Effector memory CD4-positive, alpha-beta T cell (primary cell): Measurements from ENCODE around the gene NCOR1.
"Not testable (repeated sequence)": the region's sequence is repeated elsewhere in the genome, so short reads cannot be mapped to it uniquely, and the experiment has no call there.

ENCODE experiments used
- DNase-seq, 3 donors: peaks; one replicate each; pipeline ENCODE4 v3.0.0-alpha.2; 2020
- H3K27ac ChIP-seq: 2 replicates; pipeline ENCODE4 v1.7.0; 2013; ENCODE audit warnings: mild to moderate bottlenecking, low read length, moderate library complexity; ENCODE audit not compliant: insufficient read depth, poor library complexity, severe bottlenecking
- H3K27me3 ChIP-seq: replicated peaks from 2 replicates; pipeline ENCODE4 v1.7.0; 2013; ENCODE audit warnings: mild to moderate bottlenecking, low read length; ENCODE audit not compliant: insufficient read depth, control insufficient read depth, poor library complexity, severe bottlenecking
- H3K36me3 ChIP-seq: 2 replicates; pipeline ENCODE4 v1.7.0; 2013; ENCODE audit warnings: mild to moderate bottlenecking, low read length, moderate library complexity; ENCODE audit not compliant: control insufficient read depth, insufficient read depth
- H3K4me1 ChIP-seq: 2 replicates; pipeline ENCODE4 v1.7.0; 2013; ENCODE audit warnings: low read length, mild to moderate bottlenecking; ENCODE audit not compliant: control insufficient read depth, insufficient read depth, poor library complexity, severe bottlenecking
- H3K4me3 ChIP-seq: 2 replicates; pipeline ENCODE4 v1.7.0; 2013; ENCODE audit warnings: low read length, low read depth, mild to moderate bottlenecking; ENCODE audit not compliant: insufficient read depth, poor library complexity, severe bottlenecking
- H3K9me3 ChIP-seq: 2 replicates; pipeline ENCODE4 v1.7.0; 2013; ENCODE audit warnings: mild to moderate bottlenecking, low read length, moderate library complexity; ENCODE audit not compliant: control insufficient read depth

The NCOR1 gene

DNA sequence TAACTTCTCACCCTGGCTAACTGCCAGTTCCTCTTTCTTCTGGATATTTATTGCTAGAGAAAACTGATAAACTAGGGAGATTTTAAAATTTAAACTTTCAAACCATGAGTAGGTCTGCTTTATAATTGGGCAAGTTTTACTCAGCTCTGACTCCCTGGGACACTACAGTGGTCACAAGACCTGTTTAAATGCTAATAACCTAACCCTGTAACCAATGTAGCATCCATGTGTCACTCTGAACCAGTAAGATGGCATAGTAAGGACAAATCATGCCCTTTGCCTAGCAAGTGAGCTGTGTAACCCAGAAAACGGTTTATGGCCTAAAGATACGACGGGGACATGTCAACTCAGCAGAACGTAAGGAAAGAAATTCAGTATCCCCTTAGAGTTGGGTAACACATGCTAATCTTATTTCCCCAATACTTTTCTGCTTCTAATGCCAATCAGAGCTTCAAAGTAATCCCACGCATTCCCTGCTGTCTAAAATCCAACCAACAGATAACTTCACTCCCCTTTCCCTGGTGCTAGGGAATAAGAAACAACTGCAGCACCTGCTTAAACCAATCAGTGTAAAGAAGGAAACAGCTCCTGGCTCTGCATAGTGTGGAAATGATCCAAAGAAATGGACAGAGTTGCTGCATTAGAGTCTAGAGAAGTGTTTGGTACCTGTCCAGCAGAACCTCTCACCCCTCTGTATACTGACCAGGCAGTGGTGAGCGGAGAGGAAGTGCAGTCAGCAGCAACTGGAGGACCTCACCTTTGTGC, 85.7 kb downstream of the NCOR1 start:
- no peak overlapping the region for H3K4me3 ChIP-seq
- H3K27ac ChIP-seq = no peak overlapping the region
- no peaks in the 10 kb centered on the region for H3K4me1 ChIP-seq
- H3K9me3 ChIP-seq = no peaks in the 10 kb centered on the region
- peaks cover 17% of the 10 kb centered on the region for H3K36me3 ChIP-seq
- DNase-seq = no peak
- no peaks in the 10 kb centered on the region for H3K27me3 ChIP-seq

DNA sequence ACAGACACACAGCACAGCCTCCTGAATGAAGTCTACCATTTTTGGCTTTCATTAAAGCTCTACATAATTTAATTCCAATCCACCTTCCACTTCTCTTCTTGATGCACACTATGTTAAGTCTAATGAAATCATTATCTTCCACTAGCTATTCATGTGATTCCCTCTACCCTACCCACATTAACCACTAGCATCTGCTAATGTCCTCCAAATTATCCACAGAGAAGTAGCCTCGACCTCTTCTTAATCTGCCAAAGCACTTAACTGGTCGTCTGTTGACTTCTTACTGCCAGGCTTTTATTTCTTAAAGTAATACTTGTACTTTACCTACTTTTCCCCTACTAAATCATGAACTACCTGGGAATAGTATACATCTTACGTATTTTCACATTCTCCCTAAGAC, 91.8 kb downstream of the NCOR1 start:
- peaks cover 42% of the 10 kb centered on the region for H3K36me3 ChIP-seq
- H3K27me3 ChIP-seq = no peaks in the 10 kb centered on the region
- no peak overlapping the region for H3K4me3 ChIP-seq
- no peak overlapping the region for H3K27ac ChIP-seq
- no peaks in the 10 kb centered on the region for H3K4me1 ChIP-seq
- no peaks in the 10 kb centered on the region for H3K9me3 ChIP-seq
- DNase-seq = no peak

DNA sequence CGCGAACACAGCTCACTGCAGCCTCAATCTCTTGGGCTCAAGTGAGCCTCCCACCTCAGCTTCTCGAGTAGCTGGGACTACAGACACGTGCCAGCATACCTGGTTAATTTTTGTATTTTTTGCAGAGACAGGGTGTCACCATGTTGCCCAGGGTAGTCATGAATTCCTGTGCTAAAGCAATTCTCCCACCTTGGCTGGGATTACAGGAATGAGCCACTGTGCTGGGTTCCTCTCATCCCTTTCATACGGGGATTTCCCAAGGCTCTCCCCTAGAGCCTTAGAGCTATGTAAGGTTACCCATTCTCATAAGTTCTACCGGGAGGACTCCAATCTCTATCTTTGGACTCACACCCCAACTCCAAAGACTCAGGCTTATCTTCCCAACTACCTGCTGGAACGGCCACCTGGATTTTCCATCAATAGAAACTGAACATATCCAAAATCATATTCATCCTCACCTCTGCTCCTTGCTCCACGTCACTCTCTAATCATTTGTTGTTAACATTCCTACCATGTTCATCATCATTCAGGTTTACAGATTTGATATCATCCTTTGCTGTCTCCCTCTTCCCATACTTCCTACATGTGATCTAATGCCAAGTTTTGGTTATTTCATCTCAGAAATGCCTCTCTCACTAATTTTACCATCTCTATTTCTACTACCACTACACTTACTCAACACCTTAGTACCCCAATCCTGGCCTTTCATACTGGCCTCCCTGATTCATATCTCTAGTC, 92.5 kb downstream of the NCOR1 start:
- Histone ChIP-seq H3K4me1 (no peaks in the 10 kb centered on the region), H3K27me3 (no peaks in the 10 kb centered on the region), H3K4me3 (no peak overlapping the region), H3K9me3 (no peaks in the 10 kb centered on the region), H3K36me3 (peaks cover 46% of the 10 kb centered on the region), H3K27ac (no peak overlapping the region)
- no peak for DNase-seq

DNA sequence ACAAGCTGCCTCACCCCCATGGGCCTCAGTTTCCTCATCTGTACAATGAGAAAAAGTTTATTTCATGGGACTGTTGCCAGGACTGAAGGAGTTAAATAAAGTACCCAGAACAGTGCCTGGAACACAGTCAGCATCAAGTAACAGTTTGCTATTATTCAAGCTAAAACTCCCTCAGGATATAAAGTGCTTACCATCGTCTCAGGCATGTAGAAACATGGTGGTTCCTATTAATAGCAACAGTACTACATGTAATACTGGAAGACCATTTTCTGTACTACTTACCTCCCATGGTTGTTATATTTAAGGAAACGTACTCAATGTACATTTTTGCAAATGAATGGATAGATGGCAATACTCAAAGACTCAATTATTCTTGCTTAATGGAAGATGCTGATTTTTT, 93.4 kb downstream of the NCOR1 start:
- Histone ChIP-seq H3K27me3 (no peaks in the 10 kb centered on the region), H3K36me3 (peaks cover 52% of the 10 kb centered on the region), H3K4me1 (no peaks in the 10 kb centered on the region), H3K27ac (no peak overlapping the region), H3K9me3 (no peaks in the 10 kb centered on the region), H3K4me3 (no peak overlapping the region)
- DNase-seq = no peak

DNA sequence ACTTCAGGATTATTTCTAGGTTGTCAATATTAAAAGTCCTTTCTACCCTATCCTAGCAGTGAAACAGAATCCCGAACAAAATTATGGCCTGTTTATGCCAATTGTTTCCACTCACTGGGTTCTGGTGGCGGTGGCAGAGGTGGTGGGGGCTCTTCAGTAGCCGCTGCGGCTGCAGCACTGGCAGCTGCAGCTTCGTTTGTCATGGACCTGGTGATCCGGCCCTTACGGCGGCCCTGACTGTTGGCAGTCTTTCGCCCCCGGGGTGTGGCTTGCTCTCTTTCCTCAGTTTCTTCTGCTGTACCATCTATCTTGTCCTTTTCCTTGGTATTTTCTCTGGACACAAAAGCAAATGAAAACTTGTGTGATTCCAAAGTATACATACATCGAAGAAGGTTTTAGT, 94.4 kb downstream of the NCOR1 start:
- H3K27me3 ChIP-seq = no peaks in the 10 kb centered on the region
- H3K9me3 ChIP-seq = no peaks in the 10 kb centered on the region
- H3K27ac ChIP-seq = no peak overlapping the region
- H3K4me3 ChIP-seq = no peak overlapping the region
- H3K36me3 ChIP-seq = peaks cover 61% of the 10 kb centered on the region
- no peaks in the 10 kb centered on the region for H3K4me1 ChIP-seq
- no peak for DNase-seq

DNA sequence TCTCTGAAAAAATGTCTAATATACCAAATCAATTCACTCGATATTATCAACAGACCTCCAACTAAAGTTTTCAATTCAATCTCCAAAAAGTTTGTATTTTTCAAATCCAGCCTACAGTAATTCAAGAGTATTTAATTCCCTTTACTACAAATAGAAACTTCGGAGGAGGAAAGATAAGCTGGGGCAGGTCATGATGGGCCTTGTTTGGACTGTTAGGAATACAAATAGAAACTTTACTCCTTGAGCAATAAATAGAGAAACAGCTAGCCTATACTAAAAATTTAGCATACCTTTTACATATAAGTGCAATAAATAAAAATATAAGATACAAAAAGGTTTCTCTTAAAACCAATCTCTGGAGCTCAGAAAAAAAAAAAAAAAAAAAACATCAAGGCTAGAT, 98.2 kb downstream of the NCOR1 start:
- peaks cover 71% of the 10 kb centered on the region for H3K36me3 ChIP-seq
- no peaks in the 10 kb centered on the region for H3K4me1 ChIP-seq
- no peak for DNase-seq
- H3K4me3 ChIP-seq = no peak overlapping the region
- no peak overlapping the region for H3K27ac ChIP-seq
- H3K27me3 ChIP-seq = no peaks in the 10 kb centered on the region
- H3K9me3 ChIP-seq = no peaks in the 10 kb centered on the region

DNA sequence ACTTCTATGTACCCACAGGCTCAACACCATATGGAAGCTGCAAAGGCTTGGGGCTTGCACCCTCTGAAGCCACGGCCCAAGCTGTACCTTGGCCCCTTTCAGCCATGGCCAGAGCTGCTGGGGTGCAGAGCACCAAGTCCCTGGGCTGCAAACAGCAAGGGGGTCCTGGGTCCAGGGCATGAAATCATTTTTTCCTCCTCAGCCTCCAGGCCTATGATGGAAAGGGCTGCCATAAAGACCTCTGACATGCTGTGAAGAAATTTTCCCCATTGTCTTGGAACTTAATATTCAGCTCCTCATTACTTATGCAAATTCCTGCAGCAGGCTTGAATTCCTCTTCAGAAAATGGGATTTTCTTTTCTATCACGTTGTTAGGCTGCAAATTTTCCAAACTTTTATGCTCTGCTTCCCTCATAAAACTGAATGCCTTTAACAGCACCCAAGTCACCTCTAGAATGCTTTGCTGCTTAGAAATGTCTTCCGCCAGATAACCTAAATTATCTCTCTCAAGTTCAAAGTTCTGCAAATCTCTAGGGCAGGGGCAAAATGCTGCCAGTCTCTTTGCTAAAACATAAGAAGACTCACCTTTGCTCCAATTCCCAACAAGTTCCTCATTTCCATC, 100.1 kb downstream of the NCOR1 start:
- H3K27ac ChIP-seq, H3K4me3 ChIP-seq, H3K27me3 ChIP-seq, H3K4me1 ChIP-seq, H3K9me3 ChIP-seq, DNase-seq: not testable (repeated sequence)
- peaks cover 54% of the 10 kb centered on the region for H3K36me3 ChIP-seq

DNA sequence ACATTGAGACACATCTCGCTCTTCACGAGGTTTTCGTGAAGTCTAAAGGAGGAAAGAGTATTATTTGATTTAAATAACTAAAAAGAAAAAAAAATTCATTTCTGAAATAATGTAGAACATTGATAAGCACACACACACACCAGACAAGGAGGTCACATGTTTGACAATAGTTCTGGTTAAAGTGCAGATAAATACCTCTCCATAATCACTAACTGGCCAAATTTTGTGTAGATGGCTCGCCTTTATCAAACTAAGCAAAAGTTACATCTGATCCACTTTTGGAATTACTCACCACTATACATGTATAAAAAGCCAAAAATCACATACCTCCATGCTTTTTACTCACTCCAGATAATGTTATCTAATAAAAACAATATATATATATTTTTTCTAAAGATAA, 106.5 kb downstream of the NCOR1 start:
- Histone ChIP-seq H3K27ac (no peak overlapping the region), H3K4me1 (no peaks in the 10 kb centered on the region), H3K27me3 (no peaks in the 10 kb centered on the region), H3K36me3 (peaks cover 18% of the 10 kb centered on the region), H3K9me3 (no peaks in the 10 kb centered on the region), H3K4me3 (no peak overlapping the region)
- DNase-seq = no peak

DNA sequence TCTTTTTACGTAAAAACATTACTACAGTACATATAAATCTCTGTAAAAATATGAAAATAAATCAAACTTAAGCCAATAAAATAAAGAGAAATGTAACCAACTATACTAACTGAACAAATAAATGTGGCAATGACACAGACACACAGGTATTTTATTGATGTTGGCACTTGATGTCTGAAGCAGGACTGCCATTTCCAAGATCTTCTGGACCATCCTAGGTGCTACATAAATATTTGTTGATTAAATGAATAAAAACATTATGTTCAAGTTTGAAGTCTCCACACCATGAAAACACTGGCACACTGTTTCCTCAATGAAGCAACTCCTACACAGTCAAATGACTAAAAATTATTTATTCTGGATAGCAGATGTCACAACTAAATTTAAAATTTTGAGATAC, 106.9 kb downstream of the NCOR1 start:
- Histone ChIP-seq H3K36me3 (peaks cover 18% of the 10 kb centered on the region), H3K27ac (no peak overlapping the region), H3K9me3 (no peaks in the 10 kb centered on the region), H3K27me3 (no peaks in the 10 kb centered on the region), H3K4me1 (no peaks in the 10 kb centered on the region), H3K4me3 (no peak overlapping the region)
- no peak for DNase-seq

DNA sequence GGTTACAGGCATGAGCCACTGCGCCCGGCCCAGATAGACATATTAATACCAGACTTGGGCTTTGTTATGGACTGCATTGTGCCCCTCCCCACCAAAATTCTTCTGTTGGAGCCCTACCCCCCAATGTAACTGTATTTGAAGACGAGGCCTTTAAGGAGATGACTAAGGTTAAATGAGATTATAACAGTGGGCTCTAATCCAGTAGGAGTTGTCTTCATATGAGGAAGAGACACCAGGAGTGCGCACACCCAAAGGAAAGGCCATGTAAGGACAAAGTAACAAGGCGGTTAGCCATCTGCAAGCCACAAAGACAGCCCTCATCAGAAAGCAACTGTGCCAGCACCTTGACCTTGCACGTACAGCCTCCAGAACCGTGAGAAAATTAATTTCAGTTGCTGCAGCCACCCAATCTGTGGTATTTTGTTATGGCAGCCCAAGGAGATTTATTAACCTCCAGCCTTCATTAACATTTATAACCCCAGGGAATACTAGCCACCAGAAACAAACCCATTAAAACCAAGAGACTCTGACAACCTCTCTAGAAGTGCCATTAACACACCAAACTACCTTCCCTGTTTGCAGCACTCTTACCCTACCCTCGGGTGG, 108.1 kb downstream of the NCOR1 start:
- DNase-seq = no peak
- Histone ChIP-seq H3K4me3 (no peak overlapping the region), H3K27me3 (no peaks in the 10 kb centered on the region), H3K36me3 (peaks cover 18% of the 10 kb centered on the region), H3K27ac (no peak overlapping the region), H3K9me3 (no peaks in the 10 kb centered on the region), H3K4me1 (no peaks in the 10 kb centered on the region)
